HEK293T (cell line): ENCODE results near the gene PSMD3.
"Not testable (repeated sequence)": the region's sequence is repeated elsewhere in the genome, so short reads cannot be mapped to it uniquely, and the experiment has no call there.

Experiments
- CTCF ChIA-PET: fragments of 350-600 bp; formaldehyde crosslinking; extraction: SDS; loops from one replicate; lab custom pipeline; 2021; ENCODE audit warnings: antibody characterized with exemption, inconsistent platforms; lab: Yijun Ruan, JAX
- POLR2A ChIA-PET: fragments of 350-600 bp; formaldehyde crosslinking; extraction: SDS; loops from one replicate; lab custom pipeline; 2020; ENCODE audit warnings: antibody characterized with exemption, inconsistent platforms; lab: Yijun Ruan, JAX
- DNase-seq: peaks from one replicate; pipeline ENCODE4 v3.0.0; 2012; ENCODE audit warnings: mixed read lengths; ENCODE audit errors: extremely low spot score
- ARNT ChIP-seq: fragments of 450-650 bp; IDR thresholded peaks from 2 replicates; pipeline ENCODE4 v1.6.1; 2017; ENCODE audit warnings: mild to moderate bottlenecking
- BHLHE40 ChIP-seq: fragments of 450-650 bp; IDR thresholded peaks from 2 replicates; pipeline ENCODE4 v1.6.1; 2016; ENCODE audit warnings: mild to moderate bottlenecking, moderate library complexity, borderline replicate concordance
- CTBP1 ChIP-seq: fragments of 450-650 bp; IDR thresholded peaks from 2 replicates; pipeline ENCODE4 v1.6.1; 2016; ENCODE audit warnings: borderline replicate concordance
- ELF4 ChIP-seq: fragments of 450-650 bp; IDR thresholded peaks from 2 replicates; pipeline ENCODE4 v1.6.1; 2017; ENCODE audit warnings: antibody characterized with exemption
- FOXA1 ChIP-seq: fragments of 450-650 bp; IDR thresholded peaks from 2 replicates; pipeline ENCODE4 v1.6.1; 2016; ENCODE audit warnings: mild to moderate bottlenecking
- FOXK2 ChIP-seq: fragments of 450-650 bp; IDR thresholded peaks from 2 replicates; pipeline ENCODE4 v1.6.1; 2016; ENCODE audit warnings: mild to moderate bottlenecking
- FOXM1 ChIP-seq: fragments of 450-650 bp; IDR thresholded peaks from 2 replicates; pipeline ENCODE4 v1.6.1; 2017; ENCODE audit warnings: mild to moderate bottlenecking, borderline replicate concordance
- HDGF ChIP-seq: fragments of 450-650 bp; IDR thresholded peaks from 2 replicates; pipeline ENCODE4 v1.6.1; 2017; ENCODE audit warnings: antibody characterized with exemption, borderline replicate concordance
- L3MBTL2 ChIP-seq: fragments of 450-650 bp; conservative IDR thresholded peaks from 2 replicates; pipeline ENCODE4 v1.6.1; 2016; ENCODE audit warnings: mild to moderate bottlenecking
- LEF1 ChIP-seq: fragments of 450-650 bp; IDR thresholded peaks from 2 replicates; pipeline ENCODE4 v1.6.1; 2017; ENCODE audit warnings: mild to moderate bottlenecking, borderline replicate concordance
- NFRKB ChIP-seq: fragments of 450-650 bp; IDR thresholded peaks from 2 replicates; pipeline ENCODE4 v1.6.1; 2016; ENCODE audit warnings: mild to moderate bottlenecking, moderate library complexity
- SP1 ChIP-seq: fragments of 450-650 bp; IDR thresholded peaks from 2 replicates; pipeline ENCODE4 v1.6.1; 2017
- SUZ12 ChIP-seq: fragments of 450-650 bp; IDR thresholded peaks from 2 replicates; pipeline ENCODE4 v1.6.1; 2016; ENCODE audit warnings: mild to moderate bottlenecking
- TARDBP ChIP-seq: fragments of 450-650 bp; IDR thresholded peaks from 2 replicates; pipeline ENCODE4 v1.6.1; 2016
- ZNF384 ChIP-seq: fragments of 450-650 bp; IDR thresholded peaks from 2 replicates; pipeline ENCODE4 v1.6.1; 2016
- TF ChIP-seq, protein P1 (sequence below): fragments of 450-650 bp; IDR thresholded peaks from 2 replicates; pipeline ENCODE4 v1.6.1; 2016

PSMD3 gene

DNA sequence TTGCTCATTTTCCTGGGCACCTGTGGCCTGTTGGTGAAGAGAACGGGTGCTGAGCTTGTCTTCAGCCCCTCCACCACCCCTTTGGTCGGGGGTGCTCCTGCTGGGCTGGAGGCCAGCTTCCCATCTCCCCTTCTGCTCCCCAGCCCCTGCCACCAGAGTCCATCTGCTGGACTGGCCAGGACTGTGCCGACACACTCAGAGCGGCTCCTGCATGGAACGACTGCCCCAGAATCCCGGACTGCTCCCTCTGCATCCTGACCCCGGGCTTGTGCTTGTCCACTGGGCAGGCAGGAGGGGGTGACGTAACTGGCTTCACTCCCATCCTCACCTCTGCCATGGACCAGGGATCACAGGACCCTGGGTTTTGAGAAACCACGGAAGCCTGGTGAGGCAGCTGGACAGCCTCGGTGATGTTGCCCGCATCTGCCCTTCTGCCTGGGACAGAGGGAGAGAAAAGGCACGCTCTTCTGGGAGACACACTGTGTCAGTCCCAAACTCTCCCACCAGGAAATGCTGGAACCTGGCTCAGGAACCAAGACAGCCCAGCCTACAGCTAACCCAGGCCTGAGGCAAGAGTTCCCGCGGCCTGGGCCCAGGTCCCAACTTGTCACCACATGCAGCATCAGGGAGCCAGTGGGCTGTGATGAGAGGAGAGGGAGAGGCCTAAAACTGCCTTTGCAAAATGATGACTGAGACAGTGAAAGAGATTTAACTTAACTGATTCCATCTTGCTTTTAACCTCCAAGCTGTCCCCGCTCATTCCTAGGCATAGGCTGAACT, 33.9 kb upstream of the PSMD3 start:
- DNase-seq: no peak
- ChIA-PET CTCF (interaction anchor here (0.7 kb wide), 1 partner anchor 20 kb away, joined by 4 read pairs; no protein-coding TSS in a partner anchor), POLR2A (interaction anchor here (0.9 to 1.3 kb wide), 2 partner anchors 19 to 33 kb away, joined by 3 to 5 read pairs; partner anchors contain the start of genes LRRC3C, ORMDL3 and PSMD3)
- no peak for TF ChIP-seq TARDBP
- no peak for TF ChIP-seq NFRKB
- TF ChIP-seq LEF1: no peak
- no peak for TF ChIP-seq SUZ12
- no peak for TF ChIP-seq FOXA1
- no peak for TF ChIP-seq BHLHE40
- no peak for TF ChIP-seq HDGF
- TF ChIP-seq ELF4: no peak
- TF ChIP-seq FOXK2: no peak
- TF ChIP-seq, protein P1, sequence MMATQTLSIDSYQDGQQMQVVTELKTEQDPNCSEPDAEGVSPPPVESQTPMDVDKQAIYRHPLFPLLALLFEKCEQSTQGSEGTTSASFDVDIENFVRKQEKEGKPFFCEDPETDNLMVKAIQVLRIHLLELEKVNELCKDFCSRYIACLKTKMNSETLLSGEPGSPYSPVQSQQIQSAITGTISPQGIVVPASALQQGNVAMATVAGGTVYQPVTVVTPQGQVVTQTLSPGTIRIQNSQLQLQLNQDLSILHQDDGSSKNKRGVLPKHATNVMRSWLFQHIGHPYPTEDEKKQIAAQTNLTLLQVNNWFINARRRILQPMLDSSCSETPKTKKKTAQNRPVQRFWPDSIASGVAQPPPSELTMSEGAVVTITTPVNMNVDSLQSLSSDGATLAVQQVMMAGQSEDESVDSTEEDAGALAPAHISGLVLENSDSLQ: no peak
- TF ChIP-seq L3MBTL2: no peak
- no peak for TF ChIP-seq ARNT
- TF ChIP-seq SP1: no peak
- TF ChIP-seq FOXM1: no peak
- no peak for TF ChIP-seq CTBP1
- TF ChIP-seq ZNF384: no peak

DNA sequence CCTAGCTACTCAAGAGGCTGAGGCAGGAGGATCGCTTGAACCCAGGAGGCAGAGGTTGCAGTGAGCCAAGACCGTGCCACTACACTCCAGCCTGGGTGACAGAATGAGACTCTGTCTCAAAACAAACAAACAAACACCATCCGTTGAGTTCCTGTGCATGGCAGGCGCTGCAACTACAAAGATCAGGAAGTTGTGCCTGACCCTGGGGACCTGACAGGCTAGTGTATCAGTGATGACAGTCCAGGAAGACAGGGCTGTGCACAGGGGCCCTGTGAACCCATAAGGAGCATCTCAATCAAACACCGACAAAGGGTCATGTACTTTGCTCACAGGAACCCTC, 32.1 kb upstream of the PSMD3 start:
- POLR2A ChIA-PET, CTCF ChIA-PET, DNase-seq: not testable (repeated sequence)

DNA sequence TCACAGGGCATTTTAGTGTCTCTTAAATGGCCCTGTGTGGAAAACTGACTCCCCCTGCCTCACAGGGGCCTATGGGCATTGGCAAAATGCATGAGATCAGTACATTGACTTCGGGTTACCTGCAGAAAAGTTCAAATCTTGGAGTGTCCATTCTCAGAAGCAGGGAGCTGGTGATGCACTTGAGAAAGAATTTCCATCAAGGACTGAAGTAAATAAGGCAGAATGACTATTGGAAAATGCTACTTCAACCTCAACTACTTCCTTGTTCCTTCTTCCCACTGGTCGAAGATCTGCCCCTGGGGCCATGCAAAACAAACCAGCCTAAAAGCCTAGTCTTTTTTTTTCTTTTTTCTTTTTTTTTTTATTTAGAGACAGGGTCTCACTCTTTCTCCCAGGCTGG, 31.6 kb upstream of the PSMD3 start:
- ChIA-PET CTCF (no interaction called here), POLR2A (interaction anchor here (1.2 kb wide), 1 partner anchor 194 kb away, joined by 3 read pairs; no protein-coding TSS in a partner anchor)
- no peak for DNase-seq
- TF ChIP-seq BHLHE40 (no peak), ZNF384 (no peak), CTBP1 (no peak), ARNT (no peak), ELF4 (no peak), NFRKB (no peak), FOXM1 (no peak), SUZ12 (no peak), FOXK2 (no peak)
- TF ChIP-seq, protein P1: no peak

DNA sequence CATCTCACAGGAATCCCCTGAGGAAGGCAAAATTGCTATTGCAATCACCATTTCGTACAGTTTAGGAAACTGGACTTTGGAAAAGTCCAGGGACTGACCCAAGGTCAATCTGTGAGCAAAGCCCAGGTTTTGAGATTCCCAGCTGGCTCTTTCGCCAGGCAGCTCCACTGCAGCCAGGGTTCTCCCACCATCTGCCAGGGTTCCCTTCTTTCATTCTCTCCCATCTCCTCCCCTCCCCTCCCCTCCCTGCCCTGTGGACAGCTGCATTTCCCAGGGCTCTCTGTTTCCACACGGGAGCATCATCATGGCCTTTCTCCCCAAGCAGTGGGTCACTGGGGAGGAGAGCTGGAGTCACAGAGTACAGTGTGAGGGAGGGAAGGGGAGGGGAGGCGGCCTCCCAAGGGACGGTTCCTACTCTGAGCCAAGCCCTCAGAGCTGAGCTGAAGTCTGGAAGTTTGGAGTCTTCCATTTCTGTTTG, 29.7 kb upstream of the PSMD3 start:
- TF ChIP-seq HDGF (no peak), CTBP1 (no peak), SP1 (no peak), FOXM1 (no peak), SUZ12 (no peak), ARNT (no peak), ELF4 (no peak), LEF1 (no peak), L3MBTL2 (no peak), NFRKB (no peak), FOXK2 (no peak), FOXA1 (no peak)
- TF ChIP-seq, protein P1: no peak
- no peak for DNase-seq
- POLR2A ChIA-PET: no interaction called here
- CTCF ChIA-PET: interaction anchor here (0.6 kb wide), 1 partner anchor 229 kb away, joined by 3 read pairs; no protein-coding TSS in a partner anchor

DNA sequence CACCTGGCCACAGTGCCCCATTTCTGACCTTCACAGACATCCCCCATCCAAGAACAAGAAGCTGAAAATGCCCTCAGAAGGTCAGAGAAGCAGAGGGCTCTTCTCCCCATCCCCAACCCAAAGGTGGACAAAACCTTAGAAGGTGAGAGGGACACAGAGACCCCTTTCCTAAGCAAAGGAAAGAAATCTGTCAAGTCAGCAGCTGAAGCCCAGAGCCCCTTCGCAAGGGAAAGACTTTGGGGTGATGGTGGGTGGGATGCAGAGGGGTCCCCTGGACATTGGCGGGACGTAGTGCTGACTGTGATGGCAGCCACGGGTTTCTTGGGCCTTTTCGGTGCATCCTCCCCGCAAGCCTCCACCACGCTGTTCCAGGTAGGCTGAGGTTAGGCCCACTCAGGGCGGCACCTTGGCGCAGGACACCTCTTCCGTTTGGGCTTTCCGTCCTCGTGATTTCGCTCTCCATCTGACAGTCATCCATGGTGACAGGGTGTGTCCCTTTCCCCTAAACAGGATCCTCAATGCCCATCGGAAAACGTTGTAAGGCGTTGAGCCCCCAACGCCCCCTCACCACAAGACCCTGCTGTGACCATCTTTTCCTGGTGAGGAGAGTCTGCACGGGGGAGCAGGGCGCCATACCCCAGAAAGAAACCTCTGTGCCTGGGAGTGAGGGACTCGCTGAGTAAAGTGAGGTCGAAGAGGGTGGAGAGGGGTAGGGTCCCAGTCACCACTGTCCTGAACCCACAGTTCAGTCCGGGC, 28.5 kb upstream of the PSMD3 start:
- ChIA-PET POLR2A (no interaction called here), CTCF (no interaction called here)
- DNase-seq: no peak
- TF ChIP-seq BHLHE40: no peak
- no peak for TF ChIP-seq CTBP1
- no peak for TF ChIP-seq ELF4
- TF ChIP-seq FOXA1: no peak
- TF ChIP-seq SP1: no peak
